Muscle layer of duodenum (tissue), 2 donors: ENCODE data around the gene NPAS2.

ENCODE experiments used
- H3K27ac ChIP-seq: one replicate; pipeline ENCODE4 v1.7.0; 2013; ENCODE audit warnings: mild to moderate bottlenecking, low read length
- H3K27me3 ChIP-seq: one replicate; pipeline ENCODE4 v1.7.0; 2013; ENCODE audit warnings: low read depth, mild to moderate bottlenecking, control low read depth, low read length
- H3K36me3 ChIP-seq, 2 donors: one replicate each; pipeline ENCODE4 v1.7.0; 2013; ENCODE audit warnings: low read length in 2 of 2, control low read depth in 1 of 2, mild to moderate bottlenecking in 1 of 2; ENCODE audit not compliant: insufficient read depth in 2 of 2, control insufficient read depth in 1 of 2
- H3K4me1 ChIP-seq, 2 donors: one replicate each; pipeline ENCODE4 v1.7.0; 2013; ENCODE audit warnings: low read length in 2 of 2, mild to moderate bottlenecking in 2 of 2, control low read depth in 1 of 2, moderate library complexity in 1 of 2; ENCODE audit not compliant: insufficient read depth in 2 of 2, control insufficient read depth in 1 of 2
- H3K4me3 ChIP-seq, 2 donors: one replicate each; pipeline ENCODE4 v1.7.0; 2013; ENCODE audit warnings: low read length in 2 of 2, low read depth in 1 of 2, mild to moderate bottlenecking in 1 of 2
- H3K9me3 ChIP-seq, 2 donors: one replicate each; pipeline ENCODE4 v1.7.0; 2013; ENCODE audit warnings: low read length in 2 of 2, control low read depth in 1 of 2, mild to moderate bottlenecking in 1 of 2; ENCODE audit not compliant: control insufficient read depth in 1 of 2
- donor health status: healthy.

NPAS2 gene

GRCh38 chr2:100902817-100903405, 83.0 kb downstream of the NPAS2 start:
- no peak overlapping the region for H3K27ac ChIP-seq
- H3K4me3 ChIP-seq: no peak overlapping the region
- peaks cover 0 to 4% of the 10 kb centered on the region in 2 donors for H3K9me3 ChIP-seq
- no peaks in the 10 kb centered on the region for H3K4me1 ChIP-seq
- no peaks in the 10 kb centered on the region for H3K27me3 ChIP-seq
- H3K36me3 ChIP-seq: no peaks in the 10 kb centered on the region

DNA sequence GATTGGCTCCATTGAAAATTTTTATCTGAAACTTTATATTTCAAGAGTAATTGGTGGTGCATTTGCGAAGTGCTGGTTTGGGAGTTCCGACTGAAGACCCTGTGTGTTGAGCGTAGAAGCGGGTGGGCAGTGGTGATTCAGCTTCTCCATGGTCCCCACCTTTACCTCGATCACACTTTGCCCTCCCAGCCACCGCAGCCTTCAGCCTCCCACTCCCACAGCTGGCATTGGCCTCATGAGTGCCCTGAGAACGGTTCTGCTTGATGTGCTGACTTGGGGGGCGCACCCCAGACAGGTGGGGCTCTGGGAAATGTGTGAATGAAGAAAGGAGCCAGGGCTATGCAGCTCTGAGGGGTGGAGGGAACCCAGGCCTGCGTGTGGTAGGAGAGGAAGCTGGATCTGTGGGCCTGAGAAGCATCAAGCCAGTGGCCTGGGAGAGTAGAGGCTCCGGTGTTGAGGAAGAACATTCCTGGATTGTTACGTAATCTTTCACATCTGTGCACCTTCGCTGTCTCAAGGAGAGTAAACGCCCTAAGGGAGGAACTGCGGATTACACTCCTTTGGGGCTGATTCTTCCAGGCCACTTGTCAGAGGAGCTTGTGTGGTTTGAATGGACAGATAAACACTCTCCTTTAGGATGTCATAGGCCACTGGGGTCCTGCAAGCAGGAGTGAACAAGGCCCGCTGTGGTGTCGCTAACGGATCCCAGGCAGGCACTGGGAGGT, 83.8 kb downstream of the NPAS2 start:
- Histone ChIP-seq H3K4me1 (no peaks in the 10 kb centered on the region), H3K36me3 (no peaks in the 10 kb centered on the region), H3K4me3 (no peak overlapping the region), H3K9me3 (peaks cover 0 to 4% of the 10 kb centered on the region in 2 donors), H3K27ac (no peak overlapping the region), H3K27me3 (no peaks in the 10 kb centered on the region)

DNA sequence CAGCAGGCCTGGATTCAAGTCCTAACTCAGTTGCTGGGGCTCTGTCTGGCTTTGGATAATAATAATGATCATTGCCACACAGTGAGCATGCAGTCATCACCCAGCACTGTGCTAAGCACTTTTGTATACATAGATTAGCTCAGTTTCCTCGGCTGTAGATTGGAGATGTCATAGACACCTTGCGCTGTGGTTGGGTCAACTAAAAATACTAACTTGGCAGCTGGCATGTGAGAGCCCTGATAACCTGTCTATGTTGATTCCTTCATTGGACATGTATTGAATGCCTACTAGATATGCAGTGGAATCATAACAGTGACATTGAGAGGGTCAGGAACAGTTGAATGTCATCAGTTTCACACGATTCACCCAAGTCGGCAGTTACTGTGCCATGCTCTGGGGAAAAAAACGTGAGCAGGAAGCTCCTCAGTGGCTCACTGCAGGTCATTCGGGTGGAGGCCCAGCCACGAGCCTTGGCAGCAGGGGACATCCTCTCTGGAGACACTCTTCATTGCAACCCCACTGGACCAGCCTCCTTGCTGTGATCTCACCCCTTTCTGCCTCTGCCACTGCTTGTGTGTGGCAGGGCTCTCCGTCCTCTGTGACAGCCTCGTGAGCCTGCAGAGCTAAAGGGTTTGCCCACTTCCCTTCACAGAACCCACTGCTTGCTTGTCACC, 85.3 kb downstream of the NPAS2 start:
- no peaks in the 10 kb centered on the region for H3K4me1 ChIP-seq
- H3K27me3 ChIP-seq: no peaks in the 10 kb centered on the region
- no peak overlapping the region for H3K27ac ChIP-seq
- no peak overlapping the region for H3K4me3 ChIP-seq
- H3K36me3 ChIP-seq: no peaks in the 10 kb centered on the region
- H3K9me3 ChIP-seq: peaks cover 0 to 2% of the 10 kb centered on the region in 2 donors

GRCh38 chr2:100906131-100906530, 86.2 kb downstream of the NPAS2 start:
- H3K27me3 ChIP-seq: no peaks in the 10 kb centered on the region
- no peaks in the 10 kb centered on the region for H3K36me3 ChIP-seq
- no peaks in the 10 kb centered on the region for H3K4me1 ChIP-seq
- no peak overlapping the region for H3K27ac ChIP-seq
- H3K9me3 ChIP-seq: no peaks in the 10 kb centered on the region
- H3K4me3 ChIP-seq: no peak overlapping the region

GRCh38 chr2:100906679-100907078, 86.7 kb downstream of the NPAS2 start:
- no peaks in the 10 kb centered on the region for H3K27me3 ChIP-seq
- no peaks in the 10 kb centered on the region for H3K36me3 ChIP-seq
- no peaks in the 10 kb centered on the region for H3K9me3 ChIP-seq
- no peak overlapping the region for H3K27ac ChIP-seq
- no peaks in the 10 kb centered on the region for H3K4me1 ChIP-seq
- H3K4me3 ChIP-seq: no peak overlapping the region

GRCh38 chr2:100907832-100908231, 87.9 kb downstream of the NPAS2 start:
- H3K9me3 ChIP-seq: no peaks in the 10 kb centered on the region
- H3K4me1 ChIP-seq: no peaks in the 10 kb centered on the region
- no peak overlapping the region for H3K27ac ChIP-seq
- no peak overlapping the region for H3K4me3 ChIP-seq
- H3K36me3 ChIP-seq: no peaks in the 10 kb centered on the region
- no peaks in the 10 kb centered on the region for H3K27me3 ChIP-seq

DNA sequence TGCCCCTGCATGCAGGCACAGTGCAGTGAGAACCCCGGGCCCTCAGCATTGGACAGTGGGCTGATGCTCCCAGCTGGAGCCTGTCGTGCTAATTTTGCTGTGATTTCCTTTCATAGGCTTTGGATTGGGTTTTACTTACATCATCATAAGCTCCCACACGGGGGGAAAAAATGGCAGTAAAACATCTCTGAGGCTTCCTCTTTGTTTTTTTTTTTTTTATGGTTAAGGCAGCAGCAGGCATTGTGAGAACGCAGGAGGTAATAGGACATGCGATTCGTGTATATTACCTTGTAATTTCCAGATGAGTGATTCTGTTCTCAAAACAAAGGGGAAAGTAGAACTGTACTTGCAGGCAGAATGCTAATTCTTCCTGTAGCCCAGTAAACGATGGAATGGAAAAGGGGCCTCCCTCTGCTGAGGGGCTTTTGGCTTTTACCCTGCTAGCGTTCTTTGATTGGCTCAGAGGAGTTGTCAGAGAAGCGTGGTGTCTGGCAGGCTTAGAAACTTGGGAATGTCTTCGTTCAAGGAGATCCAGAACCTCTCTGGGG, 89.7 kb downstream of the NPAS2 start:
- H3K36me3 ChIP-seq: no peaks in the 10 kb centered on the region
- no peaks in the 10 kb centered on the region for H3K4me1 ChIP-seq
- H3K27ac ChIP-seq: no peak overlapping the region
- no peaks in the 10 kb centered on the region for H3K27me3 ChIP-seq
- H3K9me3 ChIP-seq: no peaks in the 10 kb centered on the region
- no peak overlapping the region for H3K4me3 ChIP-seq

GRCh38 chr2:100910111-100910510, 90.2 kb downstream of the NPAS2 start:
- H3K36me3 ChIP-seq: no peaks in the 10 kb centered on the region
- H3K9me3 ChIP-seq: no peaks in the 10 kb centered on the region
- no peak overlapping the region for H3K27ac ChIP-seq
- H3K27me3 ChIP-seq: no peaks in the 10 kb centered on the region
- no peaks in the 10 kb centered on the region for H3K4me1 ChIP-seq
- no peak overlapping the region for H3K4me3 ChIP-seq

DNA sequence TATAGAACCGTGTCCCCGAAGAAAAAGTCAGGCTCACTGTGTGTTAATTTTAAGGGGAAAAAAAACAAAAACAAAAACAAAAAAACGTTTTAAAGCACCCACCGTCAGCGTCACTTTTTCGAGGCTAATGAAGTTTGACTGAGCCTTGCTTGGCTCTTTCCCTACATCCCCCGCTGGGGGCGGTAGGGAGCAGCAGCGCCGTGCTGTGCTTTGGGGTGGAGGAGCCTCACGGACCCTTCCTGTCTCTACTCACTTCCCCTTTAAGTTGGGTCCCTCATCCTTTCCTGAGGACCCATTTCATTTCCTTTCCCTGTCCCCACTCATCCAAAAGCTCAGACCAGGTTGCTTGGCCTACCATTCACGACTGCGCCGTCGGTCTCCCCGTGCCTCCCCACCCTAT, 99.4 kb downstream of the NPAS2 start:
- Histone ChIP-seq H3K36me3 (no peaks in the 10 kb centered on the region), H3K4me3 (no peak overlapping the region), H3K27ac (no peak overlapping the region), H3K9me3 (no peaks in the 10 kb centered on the region), H3K27me3 (no peaks in the 10 kb centered on the region), H3K4me1 (no peaks in the 10 kb centered on the region)

GRCh38 chr2:100921685-100922161, 101.8 kb downstream of the NPAS2 start:
- Histone ChIP-seq H3K27me3 (no peaks in the 10 kb centered on the region), H3K36me3 (no peaks in the 10 kb centered on the region), H3K9me3 (no peaks in the 10 kb centered on the region), H3K4me3 (no peak overlapping the region), H3K27ac (no peak overlapping the region), H3K4me1 (peaks cover 0 to 5% of the 10 kb centered on the region in 2 donors)

- Histone ChIP-seq H3K27me3 (no peaks in the 10 kb centered on the region), H3K4me1 (peaks cover 0 to 5% of the 10 kb centered on the region in 2 donors), H3K27ac (no peak overlapping the region)
These were observed 103.6 kb downstream of the NPAS2 start for GRCh38 chr2:100923461-100924060.

More at GRCh38 chr2:100923461-100924060, 103.6 kb downstream of the NPAS2 start:
- no peak overlapping the region for H3K4me3 ChIP-seq
- no peaks in the 10 kb centered on the region for H3K36me3 ChIP-seq
- H3K9me3 ChIP-seq: no peaks in the 10 kb centered on the region
